ENCODE results near the gene NELFB. TPM values are rescaled to one million over a fixed set of nuclear protein-coding genes. Genes with fewer than 3 reads are reported as not detected.

The NELFB gene
- total and polyA plus RNA-seq, 4 donors = 4.7 to 24.6 (median 18.1) TPM

DNA sequence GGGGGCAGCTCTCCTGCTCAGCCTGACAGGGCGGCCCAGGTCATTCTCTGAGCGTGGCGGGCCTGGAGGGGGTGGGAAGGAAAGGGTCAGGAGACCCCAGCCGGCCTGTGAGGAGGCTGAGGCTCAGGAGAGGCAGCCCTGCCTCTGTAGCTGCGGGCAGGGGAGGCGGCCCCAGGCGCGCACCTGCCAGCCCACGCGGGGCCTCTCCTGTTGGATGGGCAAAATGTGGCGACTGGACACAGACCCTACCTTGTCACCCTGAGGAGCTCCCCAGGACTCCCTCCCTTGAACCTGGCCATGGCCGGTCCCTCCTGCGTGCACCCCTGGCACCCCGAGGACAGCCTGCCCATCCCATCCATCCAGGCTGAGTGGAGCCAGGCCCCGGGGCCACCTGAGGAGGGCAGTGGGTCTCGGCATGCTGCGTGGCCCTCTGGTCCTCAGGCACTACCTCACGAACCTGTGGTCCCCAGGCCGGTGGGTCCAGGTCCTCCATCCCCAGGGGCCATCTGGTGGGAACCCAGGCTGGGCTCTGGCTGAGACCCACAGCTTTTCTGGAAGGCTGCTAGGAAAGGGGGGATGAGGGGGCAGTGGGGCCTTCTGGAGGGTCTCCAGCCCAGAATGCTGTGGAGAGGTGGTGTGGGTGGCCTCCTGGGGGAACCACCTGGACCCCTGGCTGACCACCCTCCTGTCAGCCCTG lies 62.0 kb downstream of the NELFB start:
- WGBS = 93% methylated on average over 19 of the region's 19 CpGs
- H3K9me3 ChIP-seq (ENCODE audit: control insufficient read depth in 4 of 4, low read length in 3 of 4) = no peaks in the 10 kb centered on the region
- no peaks in the 10 kb centered on the region for H3K27me3 ChIP-seq (ENCODE audit: control insufficient read depth in 4 of 4, insufficient read depth in 4 of 4, low read length in 3 of 4)
- TF ChIP-seq YY1 (IDR thresholded peaks at IDR 0.05) (no peak), JUND (IDR thresholded peaks at IDR 0.05) (no peak), FOXA1 (IDR thresholded peaks at IDR 0.05) (no peak), HNF4A (conservative IDR thresholded peaks at IDR 0.05) (no peak), EGR1 (IDR thresholded peaks at IDR 0.05; ENCODE audit: low read depth in 2 of 2) (no peak), RXRA (IDR thresholded peaks at IDR 0.05) (no peak), HNF4G (IDR thresholded peaks at IDR 0.05) (no peak), FOXA2 (IDR thresholded peaks at IDR 0.05) (no peak), TAF1 (conservative IDR thresholded peaks at IDR 0.05) (no peak), GABPA (IDR thresholded peaks at IDR 0.05 in 1 of 2, conservative IDR thresholded peaks at IDR 0.05 in 1 of 2) (no peak), NR2F2 (IDR thresholded peaks at IDR 0.05) (no peak), RAD21 (IDR thresholded peaks at IDR 0.05) (no peak), SP1 (IDR thresholded peaks at IDR 0.05) (no peak)
- TF ChIP-seq, protein P1, sequence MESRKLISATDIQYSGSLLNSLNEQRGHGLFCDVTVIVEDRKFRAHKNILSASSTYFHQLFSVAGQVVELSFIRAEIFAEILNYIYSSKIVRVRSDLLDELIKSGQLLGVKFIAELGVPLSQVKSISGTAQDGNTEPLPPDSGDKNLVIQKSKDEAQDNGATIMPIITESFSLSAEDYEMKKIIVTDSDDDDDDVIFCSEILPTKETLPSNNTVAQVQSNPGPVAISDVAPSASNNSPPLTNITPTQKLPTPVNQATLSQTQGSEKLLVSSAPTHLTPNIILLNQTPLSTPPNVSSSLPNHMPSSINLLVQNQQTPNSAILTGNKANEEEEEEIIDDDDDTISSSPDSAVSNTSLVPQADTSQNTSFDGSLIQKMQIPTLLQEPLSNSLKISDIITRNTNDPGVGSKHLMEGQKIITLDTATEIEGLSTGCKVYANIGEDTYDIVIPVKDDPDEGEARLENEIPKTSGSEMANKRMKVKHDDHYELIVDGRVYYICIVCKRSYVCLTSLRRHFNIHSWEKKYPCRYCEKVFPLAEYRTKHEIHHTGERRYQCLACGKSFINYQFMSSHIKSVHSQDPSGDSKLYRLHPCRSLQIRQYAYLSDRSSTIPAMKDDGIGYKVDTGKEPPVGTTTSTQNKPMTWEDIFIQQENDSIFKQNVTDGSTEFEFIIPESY (IDR thresholded peaks at IDR 0.05) = no peak
- TF ChIP-seq, protein P2, sequence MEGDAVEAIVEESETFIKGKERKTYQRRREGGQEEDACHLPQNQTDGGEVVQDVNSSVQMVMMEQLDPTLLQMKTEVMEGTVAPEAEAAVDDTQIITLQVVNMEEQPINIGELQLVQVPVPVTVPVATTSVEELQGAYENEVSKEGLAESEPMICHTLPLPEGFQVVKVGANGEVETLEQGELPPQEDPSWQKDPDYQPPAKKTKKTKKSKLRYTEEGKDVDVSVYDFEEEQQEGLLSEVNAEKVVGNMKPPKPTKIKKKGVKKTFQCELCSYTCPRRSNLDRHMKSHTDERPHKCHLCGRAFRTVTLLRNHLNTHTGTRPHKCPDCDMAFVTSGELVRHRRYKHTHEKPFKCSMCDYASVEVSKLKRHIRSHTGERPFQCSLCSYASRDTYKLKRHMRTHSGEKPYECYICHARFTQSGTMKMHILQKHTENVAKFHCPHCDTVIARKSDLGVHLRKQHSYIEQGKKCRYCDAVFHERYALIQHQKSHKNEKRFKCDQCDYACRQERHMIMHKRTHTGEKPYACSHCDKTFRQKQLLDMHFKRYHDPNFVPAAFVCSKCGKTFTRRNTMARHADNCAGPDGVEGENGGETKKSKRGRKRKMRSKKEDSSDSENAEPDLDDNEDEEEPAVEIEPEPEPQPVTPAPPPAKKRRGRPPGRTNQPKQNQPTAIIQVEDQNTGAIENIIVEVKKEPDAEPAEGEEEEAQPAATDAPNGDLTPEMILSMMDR (IDR thresholded peaks at IDR 0.05; ENCODE audit: low read depth, low read length, missing input control) = no peak
- TF ChIP-seq, protein P3, sequence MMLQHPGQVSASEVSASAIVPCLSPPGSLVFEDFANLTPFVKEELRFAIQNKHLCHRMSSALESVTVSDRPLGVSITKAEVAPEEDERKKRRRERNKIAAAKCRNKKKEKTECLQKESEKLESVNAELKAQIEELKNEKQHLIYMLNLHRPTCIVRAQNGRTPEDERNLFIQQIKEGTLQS (IDR thresholded peaks at IDR 0.05) = no peak
- TF ChIP-seq, protein P4, sequence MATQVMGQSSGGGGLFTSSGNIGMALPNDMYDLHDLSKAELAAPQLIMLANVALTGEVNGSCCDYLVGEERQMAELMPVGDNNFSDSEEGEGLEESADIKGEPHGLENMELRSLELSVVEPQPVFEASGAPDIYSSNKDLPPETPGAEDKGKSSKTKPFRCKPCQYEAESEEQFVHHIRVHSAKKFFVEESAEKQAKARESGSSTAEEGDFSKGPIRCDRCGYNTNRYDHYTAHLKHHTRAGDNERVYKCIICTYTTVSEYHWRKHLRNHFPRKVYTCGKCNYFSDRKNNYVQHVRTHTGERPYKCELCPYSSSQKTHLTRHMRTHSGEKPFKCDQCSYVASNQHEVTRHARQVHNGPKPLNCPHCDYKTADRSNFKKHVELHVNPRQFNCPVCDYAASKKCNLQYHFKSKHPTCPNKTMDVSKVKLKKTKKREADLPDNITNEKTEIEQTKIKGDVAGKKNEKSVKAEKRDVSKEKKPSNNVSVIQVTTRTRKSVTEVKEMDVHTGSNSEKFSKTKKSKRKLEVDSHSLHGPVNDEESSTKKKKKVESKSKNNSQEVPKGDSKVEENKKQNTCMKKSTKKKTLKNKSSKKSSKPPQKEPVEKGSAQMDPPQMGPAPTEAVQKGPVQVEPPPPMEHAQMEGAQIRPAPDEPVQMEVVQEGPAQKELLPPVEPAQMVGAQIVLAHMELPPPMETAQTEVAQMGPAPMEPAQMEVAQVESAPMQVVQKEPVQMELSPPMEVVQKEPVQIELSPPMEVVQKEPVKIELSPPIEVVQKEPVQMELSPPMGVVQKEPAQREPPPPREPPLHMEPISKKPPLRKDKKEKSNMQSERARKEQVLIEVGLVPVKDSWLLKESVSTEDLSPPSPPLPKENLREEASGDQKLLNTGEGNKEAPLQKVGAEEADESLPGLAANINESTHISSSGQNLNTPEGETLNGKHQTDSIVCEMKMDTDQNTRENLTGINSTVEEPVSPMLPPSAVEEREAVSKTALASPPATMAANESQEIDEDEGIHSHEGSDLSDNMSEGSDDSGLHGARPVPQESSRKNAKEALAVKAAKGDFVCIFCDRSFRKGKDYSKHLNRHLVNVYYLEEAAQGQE (IDR thresholded peaks at IDR 0.05) = no peak
- TF ChIP-seq, protein P5, sequence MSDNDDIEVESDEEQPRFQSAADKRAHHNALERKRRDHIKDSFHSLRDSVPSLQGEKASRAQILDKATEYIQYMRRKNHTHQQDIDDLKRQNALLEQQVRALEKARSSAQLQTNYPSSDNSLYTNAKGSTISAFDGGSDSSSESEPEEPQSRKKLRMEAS (IDR thresholded peaks at IDR 0.05) = no peak
- peak; percentile 33 for DNase-seq (ENCODE audit: low spot score)
- no peak overlapping the region for H3K4me3 ChIP-seq (ENCODE audit: low read depth in 1 of 3, low read length in 3 of 3)
- H3K4me1 ChIP-seq (ENCODE audit: control insufficient read depth in 4 of 4, insufficient read depth in 4 of 4, low read length in 3 of 4) = peaks cover 3 to 12% (median 6%) of the 10 kb centered on the region in 4 donors
- H3K27ac ChIP-seq (ENCODE audit: low read depth in 1 of 2, low read length in 2 of 2) = no peak overlapping the region
- H3K9ac ChIP-seq (ENCODE audit: low read depth in 1 of 2, low read length in 2 of 2) = no peak overlapping the region
- H3K36me3 ChIP-seq (ENCODE audit: control insufficient read depth in 4 of 4, insufficient read depth in 3 of 4, low read depth in 1 of 4, low read length in 3 of 4) = no peaks in the 10 kb centered on the region
